T-helper 2 cell (primary cell): ENCODE data around the gene LMBRD2.
"Not testable (repeated sequence)": the region's sequence is repeated elsewhere in the genome, so short reads cannot be mapped to it uniquely, and the experiment has no call there.

Experiments used
- DNase-seq, 5 experiments: peaks; one replicate each; pipeline versions ENCODE4 v3.0.0 to v3.0.0-alpha.2; 2012 to 2022

The LMBRD2 gene

GRCh38 chr5:36160617-36161016, 8.9 kb upstream of the LMBRD2 start:
- no peak for DNase-seq

DNA sequence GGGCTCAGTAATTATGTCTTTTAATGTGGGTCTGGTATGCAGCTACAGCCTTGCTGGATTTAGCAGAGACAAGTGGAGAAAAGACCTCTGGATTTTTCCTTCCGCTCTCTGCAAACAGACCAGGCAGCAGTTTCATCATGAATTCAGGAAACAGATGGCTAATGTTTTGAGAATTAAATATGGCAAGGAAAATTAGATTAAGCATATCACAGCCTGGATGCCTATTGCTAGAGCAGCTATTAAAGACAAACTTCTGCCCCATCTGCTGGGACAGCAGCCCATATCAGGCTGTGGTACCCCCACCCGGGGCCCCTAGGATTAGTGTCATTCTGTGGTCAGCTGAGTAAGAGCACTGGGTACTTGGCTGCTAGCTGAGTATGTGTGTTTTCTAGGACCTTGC, 6.5 kb upstream of the LMBRD2 start:
- no peak for DNase-seq

DNA sequence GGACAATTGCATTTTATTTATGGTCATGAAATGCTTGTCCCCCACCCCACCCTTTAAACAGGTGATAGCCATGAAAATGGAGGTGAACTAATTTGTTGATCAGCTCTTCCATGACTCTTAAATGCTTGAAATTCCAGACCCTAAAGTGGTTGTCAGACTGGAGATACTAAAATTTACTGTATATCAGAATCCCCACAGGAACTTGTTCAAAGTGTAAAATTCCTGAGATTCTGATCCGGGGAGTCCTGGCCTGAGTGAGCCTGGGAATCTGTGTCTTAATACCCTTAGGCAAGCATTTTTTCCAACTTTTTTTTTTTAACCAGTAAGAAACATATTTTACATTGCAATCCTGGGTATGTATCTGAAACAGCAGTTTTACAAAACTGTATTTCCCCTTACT, 4.9 kb upstream of the LMBRD2 start:
- no peak for DNase-seq

GRCh38 chr5:36156121-36156601, 4.5 kb upstream of the LMBRD2 start:
- DNase-seq: no peak

- DNase-seq: no peak
Measured at GRCh38 chr5:36155291-36155690, 3.6 kb upstream of the LMBRD2 start.

DNA sequence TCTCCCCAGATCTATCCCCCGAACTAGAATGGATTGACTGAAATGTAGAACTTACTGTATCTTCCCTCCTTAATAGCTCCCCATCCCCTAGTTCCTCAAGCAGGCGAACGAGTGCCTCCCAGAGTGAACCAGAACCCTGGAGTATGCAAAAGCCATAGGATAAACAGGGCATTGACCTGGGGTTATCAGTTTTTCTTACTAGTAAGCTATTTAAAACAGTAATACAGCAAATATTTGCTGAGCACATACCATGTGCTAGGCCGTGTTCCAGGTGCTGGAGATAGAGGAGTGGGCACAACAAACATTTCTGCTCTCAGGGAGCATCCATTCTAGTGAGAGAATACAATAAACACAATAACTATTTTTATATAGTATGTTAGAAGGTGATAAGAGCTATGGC, 2.0 kb upstream of the LMBRD2 start:
- no peak for DNase-seq

DNA sequence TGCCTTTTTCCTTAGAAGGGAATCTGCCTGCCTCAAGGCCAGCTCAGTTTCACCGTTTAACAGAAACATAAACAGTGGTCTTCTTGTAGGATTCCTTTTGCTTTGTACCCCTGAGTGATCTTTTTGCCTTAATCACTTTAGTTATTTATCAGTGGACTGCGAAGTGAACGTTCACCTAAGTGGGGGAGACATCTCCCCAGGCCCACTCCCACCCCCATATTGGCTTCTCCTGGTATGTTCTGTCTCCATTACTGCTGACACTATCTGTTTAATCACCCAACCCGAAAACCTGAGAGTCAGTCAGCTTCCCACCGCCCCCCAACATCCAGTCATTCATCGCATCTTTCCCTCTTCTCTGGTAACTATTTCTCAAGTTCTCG, 1.6 kb upstream of the LMBRD2 start:
- DNase-seq: no peak

GRCh38 chr5:36152324-36153297, 924 bp upstream of the LMBRD2 start:
- DNase-seq: no peak

- peak in 4 of 5 experiments; percentile 19 to 83 (median 21) for DNase-seq
Measured at GRCh38 chr5:36150676-36151433, 832 bp downstream of the LMBRD2 start.

GRCh38 chr5:36147681-36148080, 4.0 kb downstream of the LMBRD2 start:
- no peak for DNase-seq

DNA sequence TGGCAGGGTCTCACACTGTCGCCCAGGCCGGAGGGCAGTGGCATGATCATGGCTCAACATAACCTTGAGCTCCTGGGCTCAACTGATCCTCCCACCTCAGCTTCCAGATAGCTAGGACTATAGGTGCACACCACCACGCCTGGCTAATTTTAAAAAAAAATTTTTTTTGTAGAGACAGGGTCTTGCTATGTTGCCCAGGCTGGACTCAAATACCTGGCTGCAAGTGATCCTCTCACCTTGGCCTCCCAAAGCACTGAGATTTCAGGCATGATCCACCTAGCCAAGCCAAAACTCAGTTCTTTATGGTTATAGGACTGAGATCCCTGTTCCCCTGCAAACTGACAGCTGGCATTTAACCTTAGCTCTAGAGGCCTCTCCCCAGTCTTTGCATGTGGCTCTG, 5.3 kb downstream of the LMBRD2 start:
- DNase-seq: no peak

GRCh38 chr5:36145311-36145710, 6.4 kb downstream of the LMBRD2 start:
- no peak for DNase-seq

DNA sequence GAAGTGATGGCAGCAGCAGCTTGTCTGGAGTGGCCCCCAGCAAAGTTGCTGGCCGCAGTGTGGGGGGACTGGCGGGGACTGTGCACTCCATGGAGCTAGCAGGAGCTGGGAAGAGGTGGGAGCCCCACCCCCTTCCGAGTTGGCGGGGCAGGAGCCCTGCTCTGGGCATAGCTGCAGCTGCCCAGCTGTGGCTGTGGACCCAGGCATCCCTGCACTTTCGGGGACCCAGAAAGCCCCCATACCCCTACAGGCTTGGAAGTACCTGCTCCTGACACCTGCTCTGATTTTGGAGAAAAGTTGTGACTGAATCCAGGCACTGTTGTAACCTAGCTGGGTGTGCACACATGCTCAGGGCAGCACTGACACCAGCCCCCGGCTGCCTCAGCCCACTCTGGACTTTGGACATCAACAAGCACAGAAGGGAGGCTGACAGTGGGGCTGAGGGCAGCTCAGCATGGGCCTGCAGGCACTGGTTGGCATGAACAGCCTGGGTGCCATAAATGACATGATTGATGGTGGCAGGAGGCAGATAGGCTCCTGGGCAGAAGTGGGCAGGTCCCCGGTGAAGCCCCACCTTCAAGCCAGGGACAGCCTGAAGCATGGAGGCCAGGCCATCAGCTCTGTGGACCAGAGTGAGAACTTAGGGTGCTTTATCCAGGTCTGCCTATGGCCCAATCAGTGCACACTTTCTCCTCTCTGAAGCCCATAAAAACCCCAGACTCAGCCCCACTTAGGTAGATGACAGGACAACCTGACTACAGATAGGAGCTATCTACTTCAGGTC, 12.6 kb downstream of the LMBRD2 start:
- no peak for DNase-seq

GRCh38 chr5:36136581-36136980, 15.1 kb downstream of the LMBRD2 start:
- no peak for DNase-seq

GRCh38 chr5:36135988-36136387, 15.7 kb downstream of the LMBRD2 start:
- DNase-seq: no peak

- DNase-seq: not testable (repeated sequence)
Measured at GRCh38 chr5:36133009-36133408, 18.7 kb downstream of the LMBRD2 start.

DNA sequence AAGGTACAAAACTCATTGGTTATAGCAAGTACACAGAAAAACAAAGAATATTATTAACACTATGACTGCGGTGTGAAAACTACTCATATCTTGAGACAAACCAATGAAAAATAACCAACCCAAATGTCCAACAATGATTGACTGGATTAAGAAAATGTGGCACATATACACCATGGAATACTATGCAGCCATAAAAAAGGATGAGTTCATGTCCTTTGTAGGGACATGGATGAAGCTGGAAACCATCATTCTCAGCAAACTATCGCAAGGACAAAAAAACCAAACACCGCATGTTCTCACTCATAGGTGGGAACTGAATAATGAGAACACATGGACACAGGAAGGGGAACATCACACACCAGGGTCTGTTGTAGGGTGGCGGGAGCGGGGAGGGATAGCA, 22.0 kb downstream of the LMBRD2 start:
- not testable (repeated sequence) for DNase-seq

GRCh38 chr5:36128795-36129194, 22.9 kb downstream of the LMBRD2 start:
- DNase-seq: no peak

DNA sequence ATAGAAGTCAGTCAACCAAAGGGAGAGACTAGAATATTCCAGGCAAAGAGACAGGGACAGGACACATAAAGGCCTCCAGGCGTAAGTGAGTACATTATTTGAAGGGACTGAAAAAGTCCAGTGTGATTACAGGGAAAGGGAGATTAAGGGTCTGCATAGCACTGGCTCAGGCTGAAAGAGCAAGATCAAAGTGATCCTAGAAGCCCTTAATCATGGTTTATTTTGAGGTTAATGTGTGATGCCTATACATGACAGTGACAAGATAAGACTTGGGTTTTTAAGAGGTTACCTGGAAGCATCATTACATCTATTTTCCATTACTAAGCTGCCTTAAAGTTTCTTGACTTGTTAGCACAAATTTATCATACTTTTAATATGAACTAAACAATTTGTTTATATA, 25.8 kb downstream of the LMBRD2 start:
- peak in 1 of 5 experiments; percentile 2 for DNase-seq

- DNase-seq: peak in 1 of 5 experiments; percentile 29
Measured at GRCh38 chr5:36111238-36111637, 40.4 kb downstream of the LMBRD2 start.

GRCh38 chr5:36108758-36109460, 42.8 kb downstream of the LMBRD2 start:
- DNase-seq: no peak

DNA sequence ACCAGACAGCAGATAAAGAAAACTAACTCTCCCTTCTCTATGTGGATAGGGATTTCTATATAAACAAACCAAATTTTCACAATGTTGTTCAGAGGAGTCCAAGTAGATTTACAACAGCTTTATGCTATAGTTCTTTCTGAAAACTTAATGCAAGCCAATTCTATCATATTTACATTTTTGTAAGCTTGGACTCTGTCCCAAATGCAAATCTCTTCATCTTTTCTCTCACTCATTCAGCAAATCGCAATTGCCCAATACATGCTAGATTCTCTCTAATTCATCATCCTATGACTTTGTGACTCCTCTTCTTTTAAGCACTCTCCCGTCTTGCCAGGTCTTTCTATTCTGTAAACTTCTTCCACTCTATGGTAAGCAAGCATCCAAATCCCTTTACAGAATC, 45.9 kb downstream of the LMBRD2 start:
- DNase-seq: no peak
